HG03196 (cell line): ENCODE results near the gene ZNF462.

Experiments
- ATAC-seq: cut with Tn5 transposase; IDR thresholded peaks from one replicate; pipeline ENCODE4 v1.9.1; 2021; ENCODE audit not compliant: unreplicated experiment

Gene ZNF462

GRCh38 chr9:106922026-106922425 lies 59.1 kb downstream of the ZNF462 start:
- ATAC-seq: no peak

GRCh38 chr9:106925392-106925791 lies 62.4 kb downstream of the ZNF462 start:
- no peak for ATAC-seq

GRCh38 chr9:106927916-106928315 lies 65.0 kb downstream of the ZNF462 start:
- ATAC-seq: no peak

- ATAC-seq: no peak
Measured at GRCh38 chr9:106928350-106928749, 65.4 kb downstream of the ZNF462 start.

GRCh38 chr9:106929471-106930177 lies 66.7 kb downstream of the ZNF462 start:
- ATAC-seq: no peak

- no peak for ATAC-seq
Measured at GRCh38 chr9:106930477-106930876, 67.5 kb downstream of the ZNF462 start.

- no peak for ATAC-seq
Measured at GRCh38 chr9:106931466-106931865, 68.5 kb downstream of the ZNF462 start.

GRCh38 chr9:106932178-106932577 lies 69.2 kb downstream of the ZNF462 start:
- no peak for ATAC-seq

- ATAC-seq: no peak
Measured at GRCh38 chr9:106932675-106933074, 69.7 kb downstream of the ZNF462 start.

GRCh38 chr9:106933470-106933869 lies 70.5 kb downstream of the ZNF462 start:
- ATAC-seq: no peak

- no peak for ATAC-seq
Measured at GRCh38 chr9:106934442-106935238, 71.7 kb downstream of the ZNF462 start.

GRCh38 chr9:106936680-106937079 lies 73.7 kb downstream of the ZNF462 start:
- ATAC-seq: no peak

GRCh38 chr9:106941916-106942315 lies 79.0 kb downstream of the ZNF462 start:
- no peak for ATAC-seq

- ATAC-seq: no peak
Measured at GRCh38 chr9:106945727-106946660, 83.0 kb downstream of the ZNF462 start.

- ATAC-seq: no peak
Measured at GRCh38 chr9:106947106-106947900, 84.3 kb downstream of the ZNF462 start.

- ATAC-seq: no peak
Measured at GRCh38 chr9:106953174-106953573, 90.2 kb downstream of the ZNF462 start.

GRCh38 chr9:106954558-106954957 lies 91.6 kb downstream of the ZNF462 start:
- ATAC-seq: no peak

- no peak for ATAC-seq
Measured at GRCh38 chr9:106954974-106955850, 92.2 kb downstream of the ZNF462 start.

GRCh38 chr9:106956971-106957370 lies 94.0 kb downstream of the ZNF462 start:
- ATAC-seq: no peak
